Suprapubic skin (tissue), 4 donors: ENCODE results near the gene HBZ. TPM values are rescaled to one million over a fixed set of nuclear protein-coding genes. Genes with fewer than 3 reads are reported as not detected.
"Not testable (repeated sequence)": the region's sequence is repeated elsewhere in the genome, so short reads cannot be mapped to it uniquely, and the experiment has no call there.

Experiments used
- DNase-seq, 2 donors: peaks; one replicate each; pipeline ENCODE4 v3.0.0-alpha.2; 2019; ENCODE audit warnings: low spot score in 2 of 2
- H3K27ac ChIP-seq: fragments of 200-600 bp; sonication (generic); one replicate; pipeline ENCODE4 v1.5.1; 2019
- H3K27me3 ChIP-seq: fragments of 200-600 bp; sonication (generic); one replicate; pipeline ENCODE4 v1.5.1; 2019
- H3K36me3 ChIP-seq: fragments of 200-600 bp; sonication (generic); one replicate; pipeline ENCODE4 v1.5.1; 2019
- H3K4me1 ChIP-seq: fragments of 200-600 bp; sonication (generic); one replicate; pipeline ENCODE4 v1.5.1; 2019
- H3K4me3 ChIP-seq: fragments of 200-600 bp; sonication (generic); one replicate; pipeline ENCODE4 v1.5.1; 2019; ENCODE audit warnings: mild to moderate bottlenecking
- H3K9me3 ChIP-seq: fragments of 200-600 bp; sonication (generic); one replicate; pipeline ENCODE4 v1.5.1; 2019
- EP300 ChIP-seq: sonication (generic); formaldehyde crosslinking; IDR thresholded peaks from one replicate; pipeline ENCODE4 v1.6.1; 2017; ENCODE audit warnings: antibody characterized with exemption
- POLR2A ChIP-seq, 2 donors: fragments of 450-650 bp; IDR thresholded peaks; one replicate each; pipeline ENCODE4 v1.6.1; 2017; ENCODE audit warnings: antibody characterized with exemption in 2 of 2, mild to moderate bottlenecking in 2 of 2, moderate library complexity in 2 of 2
- POLR2AphosphoS5 ChIP-seq, 3 donors: sonication (generic); formaldehyde crosslinking; IDR thresholded peaks; one replicate each; pipeline ENCODE4 v1.6.1; 2017; ENCODE audit warnings: antibody characterized with exemption in 3 of 3
- WGBS: methylation state at CpG from one replicate; pipeline ENCODE4 v1.1.5; 2018; 5-methylcytosine and 5-hydroxymethylcytosine counted together
- total RNA-seq, 4 donors: library from RNA; depleted of rRNA; stranded (reverse); fragments of >200 nt; gene quantifications; one replicate each; pipeline ENCODE4 v1.1.0, GENCODE V29; 2016
- TF ChIP-seq, protein P1 (sequence below), 2 donors: fragments of 200-600 bp in 1 of 2; fragments of 450-650 bp in 1 of 2; sonication (generic) in 1 of 2; IDR thresholded peaks; one replicate each; pipeline ENCODE4 v1.5.1; 2016 to 2019; ENCODE audit warnings: antibody characterized with exemption in 2 of 2, mild to moderate bottlenecking in 1 of 2, moderate library complexity in 1 of 2

The HBZ gene
- total RNA-seq, 4 donors from 2014 or later: not detected

DNA sequence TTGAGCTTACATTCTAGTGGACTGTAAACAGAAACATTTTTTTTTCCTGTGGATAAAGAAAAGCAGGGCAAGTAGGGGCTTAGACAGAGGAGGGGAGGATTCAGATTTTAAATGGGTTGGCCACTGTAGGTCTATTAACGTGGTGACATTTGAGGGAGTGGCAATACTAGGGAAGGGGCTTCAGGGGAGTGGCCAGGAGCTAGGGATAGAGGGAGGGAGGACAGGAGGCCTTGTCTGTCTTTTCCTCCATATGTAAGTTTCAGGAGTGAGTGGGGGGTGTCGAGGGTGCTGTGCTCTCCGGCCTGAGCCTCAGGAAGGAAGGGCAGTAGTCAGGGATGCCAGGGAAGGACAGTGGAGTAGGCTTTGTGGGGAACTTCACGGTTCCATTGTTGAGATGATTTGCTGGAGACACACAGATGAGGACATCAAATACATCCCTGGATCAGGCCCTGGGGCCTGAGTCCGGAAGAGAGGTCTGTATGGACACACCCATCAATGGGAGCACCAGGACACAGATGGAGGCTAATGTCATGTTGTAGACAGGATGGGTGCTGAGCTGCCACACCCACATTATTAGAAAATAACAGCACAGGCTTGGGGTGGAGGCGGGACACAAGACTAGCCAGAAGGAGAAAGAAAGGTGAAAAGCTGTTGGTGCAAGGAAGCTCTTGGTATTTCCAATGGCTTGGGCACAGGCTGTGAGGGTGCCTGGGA lies 6.8 kb downstream of the HBZ start:
- no peak for DNase-seq
- TF ChIP-seq, protein P1, sequence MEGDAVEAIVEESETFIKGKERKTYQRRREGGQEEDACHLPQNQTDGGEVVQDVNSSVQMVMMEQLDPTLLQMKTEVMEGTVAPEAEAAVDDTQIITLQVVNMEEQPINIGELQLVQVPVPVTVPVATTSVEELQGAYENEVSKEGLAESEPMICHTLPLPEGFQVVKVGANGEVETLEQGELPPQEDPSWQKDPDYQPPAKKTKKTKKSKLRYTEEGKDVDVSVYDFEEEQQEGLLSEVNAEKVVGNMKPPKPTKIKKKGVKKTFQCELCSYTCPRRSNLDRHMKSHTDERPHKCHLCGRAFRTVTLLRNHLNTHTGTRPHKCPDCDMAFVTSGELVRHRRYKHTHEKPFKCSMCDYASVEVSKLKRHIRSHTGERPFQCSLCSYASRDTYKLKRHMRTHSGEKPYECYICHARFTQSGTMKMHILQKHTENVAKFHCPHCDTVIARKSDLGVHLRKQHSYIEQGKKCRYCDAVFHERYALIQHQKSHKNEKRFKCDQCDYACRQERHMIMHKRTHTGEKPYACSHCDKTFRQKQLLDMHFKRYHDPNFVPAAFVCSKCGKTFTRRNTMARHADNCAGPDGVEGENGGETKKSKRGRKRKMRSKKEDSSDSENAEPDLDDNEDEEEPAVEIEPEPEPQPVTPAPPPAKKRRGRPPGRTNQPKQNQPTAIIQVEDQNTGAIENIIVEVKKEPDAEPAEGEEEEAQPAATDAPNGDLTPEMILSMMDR (IDR thresholded peaks at IDR 0.05): no peak
- TF ChIP-seq EP300: no peak
- TF ChIP-seq POLR2AphosphoS5 (IDR thresholded peaks at IDR 0.05): no peak
- TF ChIP-seq POLR2A (IDR thresholded peaks at IDR 0.05): no peak
- no peaks in the 10 kb centered on the region for H3K9me3 ChIP-seq
- no peaks in the 10 kb centered on the region for H3K36me3 ChIP-seq
- 49% methylated on average over 6 of the region's 6 CpGs for whole genome bisulfite sequencing
- H3K4me1 ChIP-seq: peaks cover 9% of the 10 kb centered on the region
- no peak overlapping the region for H3K4me3 ChIP-seq
- no peak overlapping the region for H3K27ac ChIP-seq
- H3K27me3 ChIP-seq: peaks cover 54% of the 10 kb centered on the region

DNA sequence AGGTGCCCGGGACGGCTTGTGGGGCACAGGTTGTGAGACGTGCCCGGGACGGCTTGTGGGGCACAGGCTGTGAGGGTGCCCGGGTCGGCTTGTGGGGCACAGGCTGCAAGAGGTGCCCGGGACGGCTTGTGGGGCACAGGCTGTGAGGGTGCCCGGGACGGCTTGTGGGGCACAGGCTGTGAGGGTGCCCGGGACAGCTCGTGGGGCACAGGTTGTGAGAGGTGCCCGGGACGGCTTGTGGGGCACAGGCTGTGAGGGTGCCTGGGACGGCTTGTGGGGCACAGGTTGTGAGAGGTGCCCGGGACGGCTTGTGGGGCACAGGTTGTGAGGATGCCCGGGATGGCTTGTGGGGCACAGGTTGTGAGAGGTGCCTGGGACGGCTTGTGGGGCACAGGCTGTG lies 7.8 kb downstream of the HBZ start:
- H3K4me3 ChIP-seq, H3K4me1 ChIP-seq, H3K36me3 ChIP-seq, H3K9me3 ChIP-seq, DNase-seq, H3K27ac ChIP-seq: not testable (repeated sequence)
- peaks cover 48% of the 10 kb centered on the region for H3K27me3 ChIP-seq
- WGBS: 86% methylated on average over 7 of the region's 20 CpGs

DNA sequence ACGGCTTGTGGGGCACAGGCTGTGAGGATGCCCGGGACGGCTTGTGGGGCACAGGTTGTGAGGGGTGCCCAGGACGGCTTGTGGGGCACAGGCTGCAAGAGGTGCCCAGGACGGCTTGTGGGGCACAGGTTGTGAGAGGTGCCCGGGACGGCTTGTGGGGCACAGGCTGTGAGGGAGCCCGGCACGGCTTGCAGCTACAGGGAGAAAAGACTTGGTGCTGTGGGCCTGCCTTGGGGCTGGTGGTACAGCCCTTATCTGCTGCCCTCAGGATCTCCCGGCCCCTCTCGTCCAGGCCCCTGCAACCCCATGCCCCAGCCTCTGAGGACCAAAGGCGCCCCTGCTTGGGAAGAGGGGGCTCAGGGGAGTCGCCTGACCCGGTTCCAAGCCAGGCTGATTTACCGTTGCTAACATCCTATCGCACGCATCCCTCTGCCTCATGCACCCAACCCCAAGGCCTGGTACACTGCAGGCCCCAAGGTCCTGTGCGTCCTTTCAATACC lies 8.3 kb downstream of the HBZ start:
- 57% methylated on average over 11 of the region's 18 CpGs for WGBS

DNA sequence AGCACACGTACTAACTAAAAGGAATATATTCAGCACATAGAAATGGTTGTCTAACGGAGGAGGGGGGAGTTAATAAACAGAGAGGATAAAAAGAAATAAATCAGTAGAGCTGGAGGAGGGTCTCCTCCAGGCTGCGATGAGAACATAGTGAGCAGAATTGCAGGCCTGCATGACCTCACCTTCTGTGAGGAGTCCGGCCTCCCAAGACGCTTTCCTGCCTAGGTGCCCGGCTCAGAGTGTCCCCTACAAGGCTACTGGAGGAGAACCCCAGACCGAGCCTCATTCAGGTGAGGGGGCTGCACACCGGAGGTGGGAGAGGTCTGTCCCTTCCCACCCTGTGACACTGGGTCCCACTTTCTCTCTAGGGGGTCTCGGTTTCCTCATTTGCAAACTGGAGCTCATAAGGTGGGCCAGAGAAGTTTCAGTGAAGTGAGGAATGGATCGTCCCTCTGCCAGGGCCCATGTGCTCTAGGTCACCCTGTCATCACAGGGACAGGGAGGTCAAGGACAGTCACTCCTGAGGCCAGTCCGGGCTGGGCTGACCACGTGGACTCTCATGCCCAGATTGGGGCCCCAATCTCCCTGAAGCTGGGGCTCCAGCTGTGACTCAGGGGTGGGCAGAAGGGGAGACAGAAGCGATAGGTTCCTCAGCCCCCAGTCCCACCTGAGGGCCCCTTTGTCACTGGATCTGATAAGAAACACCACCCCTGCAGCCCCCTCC lies 10.0 kb downstream of the HBZ start:
- WGBS: 92% methylated on average over 7 of the region's 13 CpGs
- Histone ChIP-seq H3K27me3 (peaks cover 53% of the 10 kb centered on the region), H3K4me1 (peaks cover 18% of the 10 kb centered on the region), H3K27ac (no peak overlapping the region), H3K4me3 (no peak overlapping the region), H3K36me3 (no peaks in the 10 kb centered on the region), H3K9me3 (no peaks in the 10 kb centered on the region)
- TF ChIP-seq EP300 (no peak), POLR2A (IDR thresholded peaks at IDR 0.05) (no peak), POLR2AphosphoS5 (IDR thresholded peaks at IDR 0.05) (no peak)
- TF ChIP-seq, protein P1 (IDR thresholded peaks at IDR 0.05): no peak
- no peak for DNase-seq

More for the DNA sequence above, 8.3 kb downstream of the HBZ start:
- Histone ChIP-seq H3K4me3 (no peak overlapping the region), H3K9me3 (no peaks in the 10 kb centered on the region), H3K27me3 (peaks cover 50% of the 10 kb centered on the region), H3K36me3 (no peaks in the 10 kb centered on the region), H3K4me1 (peaks cover 8% of the 10 kb centered on the region), H3K27ac (no peak overlapping the region)
- TF ChIP-seq, protein P1 (IDR thresholded peaks at IDR 0.05): no peak
- no peak for TF ChIP-seq EP300
- no peak for TF ChIP-seq POLR2A (IDR thresholded peaks at IDR 0.05)
- TF ChIP-seq POLR2AphosphoS5 (IDR thresholded peaks at IDR 0.05): no peak
- no peak for DNase-seq

DNA sequence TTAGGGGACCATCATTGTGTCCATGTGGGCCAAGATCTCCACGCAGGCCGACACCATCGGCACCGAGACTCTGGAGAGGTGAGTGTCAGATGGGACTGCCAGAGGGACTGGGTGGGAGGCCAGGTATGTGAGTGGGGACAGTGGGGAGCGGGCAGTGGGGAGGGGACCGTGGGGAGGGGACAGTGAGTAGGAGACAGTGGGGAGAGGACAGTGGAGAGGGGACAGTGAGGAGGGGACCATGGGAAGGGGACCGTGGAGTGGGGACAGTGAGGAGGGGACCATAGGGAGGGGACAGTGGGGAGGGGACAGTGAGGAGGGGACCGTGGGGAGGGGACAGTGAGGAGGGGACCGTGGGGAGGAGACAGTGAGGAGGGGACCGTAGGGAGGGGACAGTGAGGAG lies 10.7 kb downstream of the HBZ start:
- not testable (repeated sequence) for H3K27ac ChIP-seq, DNase-seq, H3K4me3 ChIP-seq, H3K36me3 ChIP-seq, H3K9me3 ChIP-seq
- peaks cover 56% of the 10 kb centered on the region for H3K27me3 ChIP-seq
- H3K4me1 ChIP-seq: peaks cover 18% of the 10 kb centered on the region
- WGBS: 88% methylated on average over 9 of the region's 10 CpGs

DNA sequence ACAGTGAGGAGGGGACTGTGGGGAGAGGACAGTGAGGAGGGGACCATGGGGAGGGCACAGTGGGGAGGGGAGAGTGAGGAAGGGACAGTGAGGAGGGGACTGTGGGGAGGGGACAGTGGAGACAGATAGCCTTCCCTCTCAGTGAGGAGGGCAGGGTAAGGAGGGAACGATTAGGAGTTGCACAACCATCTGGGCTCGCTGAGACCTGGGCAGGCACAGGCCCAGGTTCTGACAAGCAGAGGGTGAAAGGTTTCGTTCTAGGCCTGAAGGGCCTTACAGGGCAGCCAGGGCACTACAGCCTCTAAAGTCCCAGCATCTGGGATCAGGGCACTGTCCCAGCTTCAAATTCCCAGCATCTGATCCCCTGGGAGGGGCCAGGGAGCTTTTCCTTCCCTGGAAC lies 11.3 kb downstream of the HBZ start:
- not testable (repeated sequence) for H3K36me3 ChIP-seq, DNase-seq, H3K9me3 ChIP-seq, H3K27ac ChIP-seq, H3K4me3 ChIP-seq
- 9% methylated on average over 2 of the region's 3 CpGs for WGBS
- Histone ChIP-seq H3K27me3 (peaks cover 59% of the 10 kb centered on the region), H3K4me1 (peaks cover 18% of the 10 kb centered on the region)

DNA sequence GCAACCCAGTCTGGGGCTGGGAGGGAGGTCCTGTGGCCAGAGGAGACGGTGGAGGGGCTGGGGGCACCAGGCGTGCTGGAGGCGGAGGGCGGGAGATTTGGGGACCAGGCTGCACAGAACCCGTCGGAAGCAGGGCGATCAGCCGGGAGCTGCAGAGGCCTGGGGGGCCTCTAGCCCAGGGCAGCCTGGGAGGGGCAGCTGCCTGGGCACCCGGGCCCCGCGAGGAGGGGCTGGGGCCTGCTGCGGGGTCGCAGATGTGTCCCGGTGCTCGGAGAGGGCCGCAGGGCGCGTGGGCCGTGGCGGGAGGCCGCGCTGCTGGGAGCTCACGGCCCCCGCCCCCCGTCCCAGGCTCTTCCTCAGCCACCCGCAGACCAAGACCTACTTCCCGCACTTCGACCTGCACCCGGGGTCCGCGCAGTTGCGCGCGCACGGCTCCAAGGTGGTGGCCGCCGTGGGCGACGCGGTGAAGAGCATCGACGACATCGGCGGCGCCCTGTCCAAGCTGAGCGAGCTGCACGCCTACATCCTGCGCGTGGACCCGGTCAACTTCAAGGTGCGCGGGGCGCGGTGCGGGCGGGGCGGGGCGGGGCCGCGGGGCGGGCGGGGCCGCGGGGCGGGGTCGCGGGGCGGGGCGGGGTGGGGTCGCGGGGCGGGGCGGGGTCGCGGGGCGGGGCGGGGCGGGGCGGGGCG lies 11.8 kb downstream of the HBZ start:
- not testable (repeated sequence) for H3K4me3 ChIP-seq, H3K27ac ChIP-seq, DNase-seq, H3K9me3 ChIP-seq, H3K36me3 ChIP-seq
- WGBS: no CpG with 5 or more reads among the region's 80 CpGs
- H3K27me3 ChIP-seq: peaks cover 62% of the 10 kb centered on the region
- peaks cover 18% of the 10 kb centered on the region for H3K4me1 ChIP-seq
